GM19238 (cell line): Measurements from ENCODE around the gene FEM1C.

Experiments
- DNase-seq: peaks from one replicate; pipeline ENCODE4 v3.0.0; 2011; ENCODE audit warnings: low spot score; ENCODE audit not compliant: insufficient read length

FEM1C gene, protein sequence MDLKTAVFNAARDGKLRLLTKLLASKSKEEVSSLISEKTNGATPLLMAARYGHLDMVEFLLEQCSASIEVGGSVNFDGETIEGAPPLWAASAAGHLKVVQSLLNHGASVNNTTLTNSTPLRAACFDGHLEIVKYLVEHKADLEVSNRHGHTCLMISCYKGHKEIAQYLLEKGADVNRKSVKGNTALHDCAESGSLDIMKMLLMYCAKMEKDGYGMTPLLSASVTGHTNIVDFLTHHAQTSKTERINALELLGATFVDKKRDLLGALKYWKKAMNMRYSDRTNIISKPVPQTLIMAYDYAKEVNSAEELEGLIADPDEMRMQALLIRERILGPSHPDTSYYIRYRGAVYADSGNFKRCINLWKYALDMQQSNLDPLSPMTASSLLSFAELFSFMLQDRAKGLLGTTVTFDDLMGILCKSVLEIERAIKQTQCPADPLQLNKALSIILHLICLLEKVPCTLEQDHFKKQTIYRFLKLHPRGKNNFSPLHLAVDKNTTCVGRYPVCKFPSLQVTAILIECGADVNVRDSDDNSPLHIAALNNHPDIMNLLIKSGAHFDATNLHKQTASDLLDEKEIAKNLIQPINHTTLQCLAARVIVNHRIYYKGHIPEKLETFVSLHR

DNA sequence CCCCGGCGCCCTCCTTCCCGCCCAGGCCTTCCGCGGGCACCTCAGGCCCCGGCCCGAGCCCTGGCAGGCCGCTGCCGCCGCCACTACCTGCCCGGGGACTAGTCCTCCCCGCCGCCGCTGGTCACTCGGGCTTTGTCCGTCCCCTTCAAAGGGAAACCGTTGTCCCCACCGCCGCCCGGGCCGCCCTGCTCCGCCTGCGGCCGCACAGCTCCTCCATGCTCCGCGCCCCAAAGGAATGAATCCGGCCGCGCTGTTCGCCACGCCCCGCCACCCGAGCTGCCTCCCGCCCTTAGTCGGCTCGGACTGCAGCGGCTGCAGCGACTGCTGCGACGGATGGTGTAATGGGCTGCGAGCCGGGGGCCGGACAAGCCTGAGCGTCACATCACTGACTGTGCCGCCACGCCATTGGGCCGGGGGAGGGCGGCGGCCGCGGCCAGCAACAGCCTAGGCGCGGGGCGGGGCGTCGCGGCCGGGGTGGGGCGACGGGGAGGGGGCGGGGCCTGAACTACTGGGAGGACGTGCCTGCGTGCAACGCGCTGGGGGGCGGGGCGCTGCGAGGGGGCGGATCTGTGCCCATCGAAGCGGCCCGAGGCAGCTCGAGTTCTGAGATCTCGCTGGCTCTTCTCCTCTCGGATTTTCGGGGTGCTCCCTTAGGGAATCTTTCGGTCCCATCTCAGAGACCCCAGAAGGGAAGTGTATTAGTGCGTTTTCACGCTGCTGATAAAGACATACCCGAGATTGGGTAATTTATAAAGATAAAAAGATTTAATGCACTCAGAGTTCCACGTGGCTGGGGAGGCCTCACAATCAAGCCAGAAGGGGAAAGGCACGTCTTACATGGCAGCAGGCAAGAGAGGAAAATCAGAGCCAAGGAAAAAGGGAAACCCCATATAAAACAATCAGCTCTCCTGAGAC, at the start of gene FEM1C:
FEM1C (minus strand) TSS at position 340 of the 915 bp plus-strand sequence. CDS start 1,282 bp downstream, outside the sequence.
- peak; percentile 84 for DNase-seq

DNA sequence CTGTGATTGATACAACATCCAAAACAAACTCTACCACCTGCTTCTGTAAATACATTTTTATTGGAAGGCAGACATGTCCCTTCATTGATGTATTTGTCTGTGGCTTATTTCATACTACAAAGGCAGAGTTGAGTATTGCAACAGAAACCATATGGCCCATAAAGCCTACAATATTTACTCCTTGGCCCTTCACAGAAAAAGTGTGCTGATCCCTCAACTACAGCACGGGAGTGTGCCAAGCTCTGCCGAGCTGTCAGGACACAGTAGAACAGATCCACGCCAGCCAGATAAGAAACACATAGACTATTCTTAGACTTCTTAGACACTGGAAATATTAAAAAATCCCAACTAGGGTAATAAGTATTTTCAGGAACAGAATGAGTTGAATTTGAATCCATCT, 44.5 kb upstream of the FEM1C start:
- no peak for DNase-seq

DNA sequence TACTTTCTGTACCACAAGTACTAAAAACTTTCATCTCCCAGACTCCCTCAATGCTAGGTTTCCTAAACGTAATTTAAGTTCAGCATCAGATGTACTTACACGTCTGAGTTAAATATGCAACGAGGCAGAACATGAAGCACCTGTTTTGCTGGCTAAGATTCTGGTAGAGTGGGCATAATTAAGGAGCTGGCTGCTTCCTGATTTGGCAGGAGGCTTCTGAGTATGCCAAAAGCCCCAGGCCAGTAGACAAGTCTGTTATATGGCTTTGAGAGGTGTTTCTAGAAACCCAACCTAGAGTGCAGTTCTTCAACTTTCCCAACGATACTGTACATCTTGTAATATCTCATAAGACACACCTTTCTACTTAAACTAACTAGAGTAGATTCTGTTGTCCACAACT, 44.1 kb upstream of the FEM1C start:
- DNase-seq = no peak

DNA sequence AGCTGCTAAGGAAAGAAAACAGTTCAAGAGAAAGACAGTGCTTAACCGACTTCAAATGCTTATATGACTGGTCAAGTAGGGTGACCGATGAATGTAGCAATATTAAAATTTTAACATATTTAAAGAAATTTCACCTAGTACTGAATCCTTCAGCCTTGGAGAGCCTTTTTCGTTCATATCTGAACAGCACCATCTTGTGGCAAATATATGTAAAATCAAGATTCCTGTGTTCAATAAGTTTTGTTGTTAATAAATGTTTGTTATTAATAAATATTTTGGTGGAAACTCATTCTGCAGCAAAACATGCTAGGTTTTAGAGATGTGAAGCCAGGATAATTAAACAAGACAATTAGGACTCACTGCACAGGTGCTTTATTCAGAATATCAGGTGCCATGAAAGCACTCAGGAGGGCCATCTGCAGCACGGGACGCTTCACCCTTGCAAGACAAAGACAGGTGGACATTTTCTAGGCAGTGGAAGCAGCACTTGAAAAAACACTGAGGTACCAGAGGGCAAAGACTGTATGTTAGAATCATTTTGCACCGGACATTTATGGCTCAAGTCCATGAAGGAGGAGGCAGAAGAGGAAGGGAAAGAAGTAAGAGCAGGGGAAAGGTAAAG, 42.1 kb upstream of the FEM1C start:
- no peak for DNase-seq

DNA sequence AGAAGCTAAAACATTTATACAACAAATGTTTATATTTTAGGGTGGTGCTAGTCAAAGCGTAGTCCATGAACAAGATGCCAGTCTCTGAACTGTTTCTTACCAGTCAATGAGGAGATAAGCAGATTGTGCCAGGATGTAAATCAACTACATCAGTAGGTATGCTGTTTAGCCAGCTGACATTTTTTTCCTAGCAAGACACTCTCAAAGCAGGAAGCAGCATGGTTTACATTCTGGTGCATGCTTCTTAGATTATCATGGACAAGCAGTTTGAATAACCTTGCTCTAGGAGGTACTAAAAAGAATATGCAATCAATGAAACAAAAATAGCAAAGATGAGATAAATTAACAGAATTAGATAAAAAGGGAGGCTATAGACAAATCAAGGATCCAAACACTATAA, 40.7 kb upstream of the FEM1C start:
- no peak for DNase-seq

DNA sequence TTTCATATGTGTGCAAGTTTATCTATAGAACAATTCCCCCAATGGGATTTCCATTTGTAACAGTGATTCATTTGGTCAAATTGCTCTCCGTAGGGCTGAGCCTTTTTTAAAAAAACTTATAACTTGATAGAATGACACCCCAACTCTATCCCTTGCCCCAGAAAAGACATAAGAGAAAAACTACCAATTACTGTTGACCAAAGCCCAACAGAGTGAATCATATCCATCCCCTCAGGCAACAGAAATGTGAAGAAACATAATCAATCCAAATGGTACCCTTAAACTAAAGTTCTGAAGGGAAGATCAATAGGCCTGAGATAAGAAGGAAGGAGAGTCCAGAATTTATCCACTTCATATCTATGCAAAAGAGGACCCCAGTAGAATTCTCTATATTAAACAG, 39.9 kb upstream of the FEM1C start:
- no peak for DNase-seq

DNA sequence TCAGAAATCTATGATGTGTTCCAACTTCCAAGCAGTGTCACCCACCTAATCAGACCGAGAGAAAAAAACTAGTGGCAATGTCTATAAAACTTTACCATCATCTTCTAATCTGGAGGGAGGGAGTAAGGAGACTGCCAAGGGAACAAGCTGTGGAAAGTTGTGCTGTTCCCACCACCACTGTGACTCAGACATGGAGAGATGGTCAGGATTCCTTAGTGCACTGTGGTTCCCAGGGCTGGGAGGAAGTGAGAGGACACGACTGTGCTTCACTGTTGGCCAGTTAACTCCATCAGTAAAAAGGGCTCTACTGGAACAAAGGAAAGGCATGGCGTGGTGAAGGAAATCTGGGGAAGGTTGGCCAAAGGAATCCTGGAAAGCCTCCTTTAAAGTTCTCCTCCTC, 38.9 kb upstream of the FEM1C start:
- DNase-seq = no peak

DNA sequence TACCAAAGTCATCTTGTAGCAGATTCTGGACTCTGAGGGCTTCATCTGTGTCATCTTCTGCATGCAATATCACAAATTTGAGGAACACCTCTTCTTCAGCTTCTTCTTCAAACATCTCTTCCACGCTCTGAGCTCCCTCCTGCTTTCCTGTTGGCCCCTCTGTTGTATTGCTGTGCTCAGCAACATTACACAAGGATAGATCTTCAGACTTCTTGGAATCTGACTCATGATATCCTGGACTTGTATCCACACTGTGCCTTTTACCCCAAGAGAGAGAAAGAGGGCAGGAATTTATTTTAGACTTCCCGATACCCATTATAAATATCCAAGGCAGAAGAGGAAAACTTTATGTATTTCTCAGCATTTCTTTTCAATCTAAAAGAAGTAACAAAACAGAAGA, 36.4 kb upstream of the FEM1C start:
- no peak for DNase-seq

DNA sequence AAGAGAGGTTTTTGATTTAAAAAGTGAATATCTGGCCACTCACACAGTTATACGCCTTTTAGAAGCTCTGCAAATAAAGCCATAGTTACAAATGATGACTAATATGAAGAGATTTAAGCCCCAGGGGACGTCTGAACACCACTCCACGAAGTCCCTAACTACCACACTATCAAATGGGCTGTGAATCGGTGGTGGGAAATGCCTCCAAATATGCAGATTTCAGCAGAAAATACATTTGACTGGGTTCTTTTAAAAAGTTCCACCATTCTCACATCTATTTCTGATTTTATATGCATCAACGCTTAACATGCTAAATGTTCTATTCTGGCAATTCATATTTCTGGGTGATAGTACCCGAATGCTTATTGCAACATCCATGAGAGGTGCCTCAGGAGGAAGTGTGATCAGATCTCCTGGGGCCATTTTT, 35.2 kb upstream of the FEM1C start:
- no peak for DNase-seq

DNA sequence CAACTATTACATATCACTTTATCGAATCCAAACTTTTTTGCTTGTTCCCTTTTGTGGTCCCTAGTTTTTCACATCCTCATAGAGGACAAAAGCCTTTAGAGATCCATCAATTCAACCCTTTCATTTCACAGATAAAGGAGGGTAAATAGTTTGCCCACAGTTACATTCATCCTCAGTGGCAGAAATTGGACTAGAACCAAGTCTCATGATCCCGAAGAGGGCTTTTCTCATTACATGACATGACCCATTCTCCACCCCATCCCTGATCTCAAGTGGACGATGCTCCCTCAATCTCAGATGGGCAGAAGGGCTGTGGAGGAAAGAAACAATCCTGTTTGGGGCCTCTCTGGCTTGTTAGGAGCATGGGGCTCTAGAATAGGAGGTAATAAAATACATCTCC, 34.6 kb upstream of the FEM1C start:
- DNase-seq = no peak

DNA sequence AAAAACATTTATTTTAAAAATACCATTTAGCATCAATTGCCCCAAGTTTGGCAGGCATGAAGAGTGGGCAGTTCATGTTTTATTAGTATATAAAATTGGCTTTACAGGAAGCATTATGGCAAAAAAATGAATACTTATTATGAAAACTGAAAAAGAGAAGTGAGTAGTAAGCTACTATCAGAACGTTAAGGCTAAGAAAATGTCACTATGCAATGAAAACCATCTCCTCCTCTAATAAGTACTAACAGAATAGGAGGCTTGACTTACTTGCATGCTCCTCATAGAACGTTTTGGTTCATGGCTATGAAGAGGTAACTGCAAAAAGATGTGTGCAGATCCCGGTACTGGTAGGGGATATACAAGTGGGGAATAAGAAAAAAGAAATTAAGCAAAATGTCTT, 34.1 kb upstream of the FEM1C start:
- DNase-seq = no peak

DNA sequence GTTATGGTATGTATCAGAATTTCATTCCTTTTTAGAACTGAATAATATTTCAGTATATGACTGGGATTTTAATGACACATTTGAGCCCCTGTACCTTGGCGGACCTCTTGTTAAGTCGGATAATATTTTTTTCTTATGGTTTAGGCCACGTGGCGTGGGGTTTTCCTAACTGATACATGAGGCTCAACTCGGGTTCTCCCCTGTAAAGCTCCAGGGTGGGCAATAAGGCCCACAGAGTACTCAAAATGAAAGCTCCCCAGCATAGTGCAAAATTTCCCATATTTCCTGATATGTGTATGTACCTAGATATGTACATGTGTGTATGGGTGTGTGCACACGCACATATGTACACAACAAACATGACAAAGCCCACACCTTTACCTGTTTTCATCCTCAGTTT, 33.2 kb upstream of the FEM1C start:
- DNase-seq = no peak

DNA sequence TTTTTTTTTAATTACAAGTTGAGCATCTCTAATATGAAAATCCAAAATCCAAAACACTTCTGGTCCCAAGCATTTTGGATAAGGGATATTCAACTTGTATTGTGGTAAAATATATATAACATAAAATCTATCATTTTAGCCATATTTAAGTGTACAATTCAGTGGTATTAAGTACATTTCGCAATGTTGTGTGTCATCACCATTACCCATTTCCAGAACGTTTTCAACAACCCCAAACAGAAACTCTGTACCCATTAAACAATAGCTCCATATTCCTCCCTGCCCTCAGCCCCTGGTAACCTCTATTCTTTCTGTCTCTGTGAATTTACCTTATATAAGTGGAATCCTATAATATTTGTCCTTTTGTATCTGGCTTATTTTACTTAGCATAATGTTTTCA, 32.8 kb upstream of the FEM1C start:
- DNase-seq = no peak

DNA sequence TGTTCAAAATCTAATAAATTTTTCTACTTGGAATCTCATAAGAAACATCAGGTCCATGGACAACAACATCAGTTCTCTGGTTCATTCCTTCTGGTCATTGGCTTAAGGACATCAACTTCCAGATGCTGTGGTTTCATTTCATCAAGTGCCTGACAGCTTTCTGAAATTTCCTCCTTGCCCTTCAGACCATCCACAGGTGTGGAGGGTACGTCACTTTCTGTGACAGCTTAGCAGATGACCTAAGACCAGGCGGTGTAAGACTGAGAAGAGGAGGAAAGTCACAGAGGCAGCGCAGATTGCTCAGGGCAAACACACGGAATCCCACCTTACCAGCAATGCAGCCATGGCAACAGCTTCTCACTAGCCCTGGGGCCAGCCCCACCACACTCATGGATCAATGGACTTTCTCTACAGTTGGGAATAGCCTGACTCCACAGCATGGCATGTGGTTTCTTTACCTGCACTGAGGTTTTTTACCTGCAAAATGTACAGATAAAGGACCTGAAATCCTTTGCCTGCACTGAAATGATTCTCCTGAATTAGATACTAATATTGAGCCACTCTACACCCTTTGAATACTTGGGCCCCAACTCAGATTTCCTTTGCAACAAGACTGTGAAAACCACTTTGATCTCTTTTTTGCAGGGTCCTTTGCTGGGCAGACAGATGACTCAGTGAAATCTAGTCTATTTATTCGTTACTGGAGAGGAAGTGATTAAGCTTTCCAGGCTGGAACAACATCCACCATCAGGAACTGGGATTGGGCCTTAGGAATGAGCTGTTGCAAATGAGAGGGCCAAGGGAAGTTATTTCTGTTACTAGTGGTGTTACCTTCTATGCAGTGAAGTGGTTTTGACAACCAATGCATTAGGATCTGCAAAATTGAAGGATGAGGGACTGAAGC, 30.8 kb upstream of the FEM1C start:
- no peak for DNase-seq

DNA sequence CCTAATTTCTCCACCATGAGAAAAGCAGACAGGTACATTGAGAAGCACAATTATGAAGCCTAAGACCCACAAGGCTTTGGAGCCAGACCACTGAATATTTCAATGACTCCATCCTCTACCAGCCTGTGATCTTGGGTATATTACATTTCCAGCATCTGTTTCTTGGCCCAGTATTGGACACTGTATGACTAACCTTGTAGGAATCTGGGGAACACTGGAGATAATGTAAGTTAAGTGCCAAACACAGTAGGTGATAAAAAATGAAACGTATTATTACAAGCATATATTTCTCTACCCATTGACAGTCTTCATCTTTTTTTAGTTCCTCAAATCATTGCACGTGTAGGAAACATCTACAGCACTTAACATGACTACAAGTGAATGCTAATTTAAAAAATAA, 28.6 kb upstream of the FEM1C start:
- DNase-seq = no peak

DNA sequence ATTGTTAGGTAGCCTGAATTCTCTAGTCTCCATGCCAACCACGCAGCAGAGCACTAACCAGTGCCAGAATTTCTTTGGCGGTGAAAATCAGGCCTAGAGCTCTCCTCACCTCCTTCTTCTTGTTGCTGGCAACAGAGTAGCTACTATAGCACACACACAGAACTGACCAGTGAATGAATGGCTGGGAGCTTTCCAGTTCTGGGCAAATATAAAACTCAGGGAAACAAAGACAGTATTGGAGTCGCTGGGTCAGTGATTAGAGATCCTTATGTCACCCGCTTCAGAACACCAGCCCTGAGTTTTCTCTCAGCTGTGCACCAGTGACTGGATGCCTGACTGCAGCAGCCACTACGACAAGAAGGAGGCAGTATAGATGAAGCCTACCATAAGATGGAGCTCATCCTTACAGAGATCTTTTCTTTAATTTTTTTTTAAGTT, 26.9 kb upstream of the FEM1C start:
- no peak for DNase-seq

DNA sequence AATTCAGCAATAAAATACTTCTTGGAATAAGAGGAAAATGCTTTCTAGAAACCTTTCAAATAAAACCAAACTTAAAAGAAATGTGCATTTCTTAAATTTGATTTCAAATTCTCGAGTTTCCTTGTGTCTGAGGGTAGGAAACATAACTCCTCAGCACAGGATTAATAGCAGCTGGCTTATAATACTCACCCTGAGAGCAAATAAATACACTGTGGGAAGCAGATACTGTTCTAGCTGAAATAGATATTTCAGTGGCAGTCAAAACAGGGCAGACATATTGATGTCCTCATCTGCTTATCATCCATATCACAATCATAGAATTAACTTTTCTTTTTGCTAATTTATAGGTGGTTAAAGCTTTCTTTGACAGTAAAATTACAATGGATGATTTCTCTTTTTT, 24.1 kb upstream of the FEM1C start:
- no peak for DNase-seq

DNA sequence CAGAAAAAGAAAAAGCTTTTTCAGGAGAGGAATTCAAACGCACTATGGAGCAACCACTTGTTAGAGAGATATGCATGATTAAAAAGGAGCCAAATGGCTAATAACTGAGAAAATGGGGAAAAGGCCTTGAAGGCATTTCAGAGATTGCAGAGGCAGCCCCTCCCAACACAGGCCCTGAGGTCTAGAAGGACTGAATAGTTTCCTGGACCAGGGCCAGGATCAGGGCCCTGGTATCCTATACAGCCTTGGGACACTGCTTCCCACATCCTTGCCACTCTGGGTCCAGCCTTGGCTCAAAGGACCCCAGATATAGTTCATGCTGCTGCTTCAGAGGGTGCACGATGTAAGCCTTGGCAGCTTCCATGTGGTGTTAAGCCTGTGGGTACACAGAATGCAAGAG, 20.7 kb upstream of the FEM1C start:
- DNase-seq = no peak

DNA sequence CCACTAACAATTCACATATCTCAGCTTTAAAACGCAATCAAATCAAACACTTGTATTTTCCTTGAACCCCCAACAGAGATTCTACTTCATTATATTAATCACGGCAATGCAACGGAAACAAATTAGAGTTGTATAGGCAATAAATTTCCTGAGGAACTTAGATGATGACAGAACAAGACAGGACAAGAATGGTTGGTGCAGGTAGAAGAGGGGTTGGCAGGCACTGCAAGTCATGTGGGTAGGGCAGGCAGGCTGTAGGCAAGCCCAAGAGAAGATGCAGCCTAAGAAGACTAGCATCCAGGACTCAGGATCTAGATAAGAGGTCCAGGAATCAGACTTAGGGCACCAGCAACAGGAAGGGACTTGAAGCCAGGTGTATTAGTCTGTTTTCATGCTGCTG, 16.6 kb upstream of the FEM1C start:
- no peak for DNase-seq

DNA sequence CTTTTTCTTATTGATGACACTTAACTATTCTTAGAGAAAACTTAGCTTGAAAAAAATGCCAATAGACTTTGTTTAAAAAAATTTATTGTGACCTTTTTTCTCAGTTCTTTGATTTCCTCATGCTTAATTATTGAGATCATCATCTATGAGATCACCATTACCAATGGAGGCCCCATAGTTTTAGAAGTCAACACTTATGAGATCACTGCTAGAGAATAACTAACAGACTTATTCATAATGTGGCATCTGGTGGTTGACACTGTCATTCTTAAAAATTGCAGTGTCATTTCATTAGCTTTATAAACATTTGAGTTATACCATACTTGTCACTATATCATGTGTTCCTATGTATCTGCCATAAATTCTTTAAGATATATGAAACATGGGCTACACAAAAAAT, 14.9 kb upstream of the FEM1C start:
- no peak for DNase-seq
